GM10248 (cell line): ENCODE measurements around the gene POLE3.

ENCODE experiments used
- CTCF ChIA-PET: fragments of 300-600 bp; sonication (Branson Sonifier 250); formaldehyde crosslinking; extraction: SDS; loops from one replicate; lab custom pipeline; 2021; ENCODE audit warnings: antibody characterized with exemption; lab: Yijun Ruan, JAX
- POLR2A ChIA-PET: fragments of 350-650 bp; sonication (Branson Sonifier 250); formaldehyde crosslinking; extraction: SDS; loops from one replicate; lab custom pipeline; 2020; ENCODE audit warnings: antibody characterized with exemption; lab: Yijun Ruan, JAX
- DNase-seq: peaks from one replicate; pipeline ENCODE4 v3.0.0; 2012; ENCODE audit errors: extremely low spot score
- CTCF ChIP-seq: IDR thresholded peaks from 2 replicates; pipeline ENCODE4 v1.5.1; 2012; ENCODE audit warnings: mild to moderate bottlenecking, low read depth; ENCODE audit errors: extremely low read depth, missing control alignments, control extremely low read depth

The POLE3 gene

GRCh38 chr9:113425072-113425471 is 14.6 kb upstream of the POLE3 start:
- no peak for TF ChIP-seq CTCF
- POLR2A ChIA-PET = no interaction called here
- CTCF ChIA-PET = interaction anchor here (0.9 to 1.6 kb wide), 3 partner anchors 24 to 233 kb away, joined by 3 to 4 read pairs (median 3); partner anchors contain the start of gene ALAD
- no peak for DNase-seq

- ChIA-PET CTCF (interaction anchor here (0.9 to 1.3 kb wide), 3 partner anchors 10 to 236 kb away, joined by 3 read pairs; no protein-coding TSS in a partner anchor), POLR2A (no interaction called here)
- DNase-seq = no peak
- no peak for TF ChIP-seq CTCF
Measured at GRCh38 chr9:113421726-113422125, 11.3 kb upstream of the POLE3 start.

DNA sequence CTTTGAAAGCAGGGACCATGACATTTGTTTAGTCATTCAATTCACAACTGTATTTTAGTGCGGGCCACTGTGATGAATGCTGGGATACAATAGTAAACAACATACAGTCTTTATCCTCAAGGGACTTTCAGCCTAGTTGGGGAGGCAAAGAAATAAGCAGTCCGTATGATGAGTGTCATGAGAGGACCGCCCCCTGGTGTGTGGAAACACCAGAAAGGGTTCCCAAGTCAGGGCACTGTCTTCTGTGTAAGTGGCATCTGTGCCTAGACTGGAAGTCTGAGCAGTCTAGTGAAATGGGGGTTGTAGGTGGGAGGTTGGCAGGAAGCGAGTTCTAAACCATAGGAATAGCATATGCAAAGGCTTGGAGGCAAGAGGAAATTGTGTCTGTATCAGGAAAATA is 6.9 kb upstream of the POLE3 start:
- no peak for DNase-seq
- no peak for TF ChIP-seq CTCF
- ChIA-PET CTCF (interaction anchor here (0.9 to 1.4 kb wide), 2 partner anchors 9 to 239 kb away, joined by 3 to 4 read pairs; no protein-coding TSS in a partner anchor), POLR2A (no interaction called here)

GRCh38 chr9:113416149-113416721 is 5.8 kb upstream of the POLE3 start:
- TF ChIP-seq CTCF = no peak
- ChIA-PET POLR2A (interaction anchor here (0.6 kb wide), 1 partner anchor 184 kb away, joined by 4 read pairs; no protein-coding TSS in a partner anchor), CTCF (interaction anchor here (0.9 to 1.7 kb wide), 3 partner anchors 10 to 240 kb away, joined by 3 to 7 read pairs (median 4); no protein-coding TSS in a partner anchor)
- DNase-seq = peak; percentile 72

GRCh38 chr9:113409883-113410206 is 630 bp downstream of the POLE3 start:
- ChIA-PET CTCF (interaction anchor here (1.0 to 11.7 kb wide), 7 partner anchors 10 to 248 kb away, joined by 3 to 96 read pairs (median 5); partner anchors contain the start of genes ALAD, CDC26 and PRPF4), POLR2A (interaction anchor here (0.7 to 1.3 kb wide), 5 partner anchors 9 to 188 kb away, joined by 3 to 7 read pairs (median 4); partner anchors contain the start of genes ALAD, CDC26, FKBP15 and PRPF4)
- TF ChIP-seq CTCF = no peak
- DNase-seq = no peak

GRCh38 chr9:113409481-113409880 is 994 bp downstream of the POLE3 start:
- ChIA-PET CTCF (interaction anchor here (1.0 to 11.7 kb wide), 7 partner anchors 9 to 248 kb away, joined by 3 to 96 read pairs (median 5); partner anchors contain the start of genes ALAD, CDC26 and PRPF4), POLR2A (interaction anchor here (1.1 to 1.3 kb wide), 3 partner anchors 8 to 188 kb away, joined by 3 to 7 read pairs (median 5); partner anchors contain the start of genes ALAD, CDC26, FKBP15 and PRPF4)
- no peak for TF ChIP-seq CTCF
- no peak for DNase-seq
